Stimulated activated naive B cell treated with anti-CD40 and anti-IgM and Interleukin-4, amounts not matched to agents 10 μg/mL and 1 μg/mL and 100 μg/mL, for 72 hours (primary cell): Measurements from ENCODE around the gene IKZF3.
"Not testable (repeated sequence)": the region's sequence is repeated elsewhere in the genome, so short reads cannot be mapped to it uniquely, and the experiment has no call there.

Source experiments
- ATAC-seq, 2 donors: fragments of 150-1000 bp; cut with Tn5 transposase; replicated peaks; 2 replicates each; pipeline ENCODE4 v1.10.0; 2021; ENCODE audit warnings: moderate library complexity in 1 of 2
- DNase-seq: peaks from one replicate; pipeline ENCODE4 v3.0.0; 2021
- H3K27ac Mint-ChIP-seq: one replicate; pipeline ENCODE4 v1.8.0; 2022; ENCODE audit warnings: mild to moderate bottlenecking, mixed read lengths
- H3K27me3 Mint-ChIP-seq, 2 donors: one replicate each; pipeline ENCODE4 v1.8.0; 2022; ENCODE audit warnings: mixed read lengths in 2 of 2
- H3K36me3 Mint-ChIP-seq, 2 donors: one replicate each; pipeline ENCODE4 v1.8.0; 2022; ENCODE audit warnings: mixed read lengths in 2 of 2, mild to moderate bottlenecking in 1 of 2
- H3K4me1 Mint-ChIP-seq, 2 donors: one replicate each; pipeline ENCODE4 v1.8.0; 2022; ENCODE audit warnings: mixed read lengths in 2 of 2, mild to moderate bottlenecking in 1 of 2
- H3K4me3 Mint-ChIP-seq, 2 donors: one replicate each; pipeline ENCODE4 v1.8.0; 2022; ENCODE audit warnings: mild to moderate bottlenecking in 2 of 2, mixed read lengths in 2 of 2, moderate library complexity in 1 of 2
- H3K9me3 Mint-ChIP-seq, 2 donors: one replicate each; pipeline ENCODE4 v1.8.0; 2022; ENCODE audit warnings: mixed read lengths in 2 of 2, mild to moderate bottlenecking in 1 of 2

IKZF3 gene

DNA sequence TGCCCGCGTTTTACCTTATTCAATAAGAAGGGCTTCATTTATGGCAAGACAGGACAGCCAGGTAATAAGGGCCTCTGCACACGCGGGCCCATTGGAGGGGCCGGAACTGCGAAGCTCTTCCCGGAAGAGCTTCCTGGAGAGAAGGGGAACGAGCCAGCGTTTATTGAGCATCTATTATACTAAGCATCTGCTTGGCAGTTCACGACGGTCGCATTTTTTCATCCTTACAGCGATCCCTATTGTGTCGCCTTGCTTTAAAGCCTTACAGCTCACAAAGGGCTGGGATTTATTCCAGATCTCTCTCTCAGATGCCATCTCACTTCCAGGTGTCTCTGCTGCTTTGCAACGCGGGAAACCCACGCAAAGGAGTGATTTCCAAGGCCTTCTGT is 4.4 kb upstream of the IKZF3 start:
- H3K9me3 Mint-ChIP-seq: peaks cover 0 to 4% of the 10 kb centered on the region in 2 donors
- no peak for DNase-seq
- H3K4me3 Mint-ChIP-seq: peak overlapping the region; percentile 56 to 83
- ATAC-seq: no peak
- no peaks in the 10 kb centered on the region for H3K27me3 Mint-ChIP-seq
- H3K36me3 Mint-ChIP-seq: peaks cover 3 to 9% of the 10 kb centered on the region in 2 donors
- peaks cover 27 to 55% of the 10 kb centered on the region in 2 donors for H3K4me1 Mint-ChIP-seq
- H3K27ac Mint-ChIP-seq: peak overlapping the region; percentile 98

- DNase-seq (no peak), ATAC-seq (no peak)
- peaks cover 27 to 54% of the 10 kb centered on the region in 2 donors for H3K4me1 Mint-ChIP-seq
- peak within 1 kb of the TSS; percentile 75 to 83 for H3K4me3 Mint-ChIP-seq
- peaks cover 8 to 13% of the 10 kb centered on the region in 2 donors for H3K36me3 Mint-ChIP-seq
- H3K27ac Mint-ChIP-seq: peak within 1 kb of the TSS; percentile 98
- peaks cover 0 to 4% of the 10 kb centered on the region in 2 donors for H3K9me3 Mint-ChIP-seq
- no peaks in the 10 kb centered on the region for H3K27me3 Mint-ChIP-seq
Measured at GRCh38 chr17:39867880-39868553, 3.9 kb upstream of the IKZF3 start, which contains the start of gene ZPBP2. Gene ZPBP2 (plus strand): TSS chr17:39868202. CDS start chr17:39868355, 153 bp downstream.

- no peaks in the 10 kb centered on the region for H3K27me3 Mint-ChIP-seq
- peak; percentile 56 to 57 for ATAC-seq
- peaks cover 0 to 4% of the 10 kb centered on the region in 2 donors for H3K9me3 Mint-ChIP-seq
- DNase-seq: peak; percentile 61
- peaks cover 8 to 13% of the 10 kb centered on the region in 2 donors for H3K36me3 Mint-ChIP-seq
- H3K4me3 Mint-ChIP-seq: peak overlapping the region; percentile 75 to 83
- H3K4me1 Mint-ChIP-seq: peaks cover 24 to 50% of the 10 kb centered on the region in 2 donors
- peak overlapping the region; percentile 98 for H3K27ac Mint-ChIP-seq
Measured at GRCh38 chr17:39867084-39867879, 3.2 kb upstream of the IKZF3 start.

DNA sequence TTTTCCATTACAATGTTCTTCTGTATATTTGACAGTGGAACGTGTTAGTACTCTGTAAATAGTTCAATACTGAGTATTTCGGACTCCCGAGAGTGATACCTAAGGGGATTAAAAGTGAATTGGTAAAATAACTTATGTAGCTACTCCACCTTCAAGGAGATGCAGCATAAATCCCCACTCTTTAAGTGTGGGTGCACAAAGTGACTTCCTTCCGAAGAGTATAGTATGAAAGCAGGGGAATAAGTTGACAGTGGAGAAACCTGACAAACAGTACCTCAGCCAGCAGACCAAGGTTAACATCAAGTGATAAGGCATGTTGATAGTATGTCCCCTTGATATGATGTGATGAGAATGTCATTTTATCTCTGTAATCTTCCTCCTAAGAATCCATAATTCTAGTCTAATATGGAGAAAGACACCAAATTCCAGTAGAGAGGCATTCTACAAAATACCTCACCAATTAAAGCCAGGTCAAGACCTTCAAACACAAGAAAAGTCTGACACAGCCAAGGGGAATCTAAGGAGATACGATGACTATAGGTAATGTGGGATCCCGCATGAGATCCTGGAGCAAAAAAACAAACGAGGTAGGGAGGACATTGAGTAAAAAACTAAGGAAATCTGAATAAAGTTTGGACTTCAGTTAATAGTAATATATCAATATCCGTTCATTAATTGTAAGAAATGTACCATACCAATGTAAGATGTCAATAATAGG is 2.1 kb upstream of the IKZF3 start:
- no peak for DNase-seq
- no peak for ATAC-seq
- H3K36me3 Mint-ChIP-seq: peaks cover 11 to 14% of the 10 kb centered on the region in 2 donors
- peaks cover 24 to 53% of the 10 kb centered on the region in 2 donors for H3K4me1 Mint-ChIP-seq
- peak overlapping the region; percentile 94 for H3K27ac Mint-ChIP-seq
- H3K27me3 Mint-ChIP-seq: no peaks in the 10 kb centered on the region
- H3K4me3 Mint-ChIP-seq: peak overlapping the region; percentile 26 to 50
- H3K9me3 Mint-ChIP-seq: peaks cover 0 to 4% of the 10 kb centered on the region in 2 donors

DNA sequence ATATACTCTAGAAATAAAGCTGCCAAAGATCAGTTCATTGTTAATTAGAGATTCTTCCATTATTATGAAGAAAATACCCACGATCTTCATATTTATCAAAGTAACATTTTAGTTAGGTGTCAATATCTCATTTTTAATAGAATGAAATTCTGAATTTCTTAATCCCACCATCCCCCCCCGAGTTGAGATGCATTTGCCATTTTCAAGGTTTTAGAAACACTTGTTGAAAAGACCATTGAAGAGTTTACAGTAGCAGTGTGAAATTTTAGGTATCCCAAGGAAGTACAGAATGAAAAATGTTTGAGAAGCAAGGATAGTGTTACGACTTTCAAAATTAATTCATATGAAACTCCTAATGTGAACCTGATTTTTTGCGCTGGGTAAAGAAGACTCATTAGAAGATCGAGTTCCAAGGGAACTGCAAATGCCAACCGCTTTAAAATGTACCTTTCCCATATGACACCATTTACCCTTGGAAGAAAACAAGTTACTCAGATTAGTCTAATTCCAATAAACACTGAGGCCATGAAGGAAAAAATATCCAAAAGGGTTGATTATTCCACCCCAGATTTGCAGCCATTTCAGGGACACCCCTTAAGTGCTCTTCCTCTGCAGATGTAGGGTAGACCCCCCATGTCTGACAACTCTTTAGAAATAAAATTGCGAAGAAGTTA is 731 bp downstream of the IKZF3 start:
- Mint-ChIP-seq H3K36me3 (peaks cover 24 to 27% of the 10 kb centered on the region in 2 donors), H3K27ac (peak overlapping the region; percentile 98), H3K27me3 (no peaks in the 10 kb centered on the region), H3K4me3 (peak overlapping the region; percentile 96), H3K4me1 (peaks cover 28 to 48% of the 10 kb centered on the region in 2 donors), H3K9me3 (peaks cover 0 to 4% of the 10 kb centered on the region in 2 donors)
- peak in 1 of 2 donors; percentile 4 for ATAC-seq
- no peak for DNase-seq

DNA sequence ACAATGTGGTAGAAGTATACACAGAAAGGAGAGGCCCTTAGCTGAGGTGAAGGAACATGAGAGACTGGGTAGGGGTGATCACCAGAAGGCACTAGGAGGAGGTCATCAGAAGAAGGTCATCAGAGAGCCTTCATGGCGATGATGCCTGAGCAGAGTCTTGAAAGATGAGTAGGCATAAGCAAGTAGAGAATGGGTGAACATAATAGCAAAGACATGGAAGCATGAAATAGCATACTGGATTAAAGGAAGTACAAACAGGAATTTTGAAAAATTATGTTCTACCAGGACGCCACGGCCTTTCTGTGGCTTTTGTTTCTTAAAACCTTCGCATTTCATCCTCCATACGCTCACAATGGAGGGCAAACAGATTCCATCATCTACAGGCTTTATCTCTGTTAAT is 2.9 kb downstream of the IKZF3 start:
- Mint-ChIP-seq H3K4me1 (peaks cover 20 to 39% of the 10 kb centered on the region in 2 donors), H3K4me3 (peak overlapping the region; percentile 84 to 87), H3K9me3 (no peaks in the 10 kb centered on the region), H3K36me3 (peaks cover 21 to 31% of the 10 kb centered on the region in 2 donors), H3K27me3 (no peaks in the 10 kb centered on the region), H3K27ac (peak overlapping the region; percentile 91)
- no peak for DNase-seq
- no peak for ATAC-seq

GRCh38 chr17:39855911-39856649 is 8.0 kb downstream of the IKZF3 start:
- H3K9me3 Mint-ChIP-seq, H3K27me3 Mint-ChIP-seq, DNase-seq, ATAC-seq, H3K27ac Mint-ChIP-seq, H3K4me3 Mint-ChIP-seq: not testable (repeated sequence)
- Mint-ChIP-seq H3K36me3 (peaks cover 34 to 50% of the 10 kb centered on the region in 2 donors), H3K4me1 (peaks cover 27 to 50% of the 10 kb centered on the region in 2 donors)

- no peak for ATAC-seq
- Mint-ChIP-seq H3K36me3 (peaks cover 34 to 48% of the 10 kb centered on the region in 2 donors), H3K4me3 (no peak overlapping the region), H3K27me3 (no peaks in the 10 kb centered on the region), H3K4me1 (peaks cover 25 to 49% of the 10 kb centered on the region in 2 donors), H3K27ac (peak overlapping the region; percentile 73), H3K9me3 (no peaks in the 10 kb centered on the region)
- no peak for DNase-seq
Measured at GRCh38 chr17:39854909-39855308, 9.2 kb downstream of the IKZF3 start.

- Mint-ChIP-seq H3K4me3 (peak overlapping the region; percentile 2 to 45), H3K36me3 (peaks cover 39 to 47% of the 10 kb centered on the region in 2 donors), H3K9me3 (no peaks in the 10 kb centered on the region), H3K27ac (peak overlapping the region; percentile 52), H3K4me1 (peaks cover 40 to 64% of the 10 kb centered on the region in 2 donors), H3K27me3 (no peaks in the 10 kb centered on the region)
- peak; percentile 36 to 44 for ATAC-seq
- DNase-seq: no peak
Measured at GRCh38 chr17:39852239-39852638, 11.9 kb downstream of the IKZF3 start.

DNA sequence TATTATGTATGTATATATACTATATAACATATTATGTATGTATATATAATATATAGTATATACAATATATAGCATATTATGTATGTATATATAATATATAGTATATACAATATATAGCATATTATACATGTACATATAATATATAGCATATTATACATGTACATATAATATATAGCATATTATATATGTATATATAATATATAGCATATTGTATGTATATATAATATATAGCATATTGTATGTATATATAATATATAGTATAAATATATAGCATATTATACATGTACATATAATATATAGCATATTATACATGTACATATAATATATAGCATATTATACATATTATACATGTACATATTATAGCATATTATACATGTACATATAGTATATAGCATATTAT is 13.9 kb downstream of the IKZF3 start:
- not testable (repeated sequence) for H3K9me3 Mint-ChIP-seq, ATAC-seq, H3K27ac Mint-ChIP-seq, H3K27me3 Mint-ChIP-seq, DNase-seq, H3K4me3 Mint-ChIP-seq
- peaks cover 40 to 65% of the 10 kb centered on the region in 2 donors for H3K4me1 Mint-ChIP-seq
- peaks cover 40 to 51% of the 10 kb centered on the region in 2 donors for H3K36me3 Mint-ChIP-seq

DNA sequence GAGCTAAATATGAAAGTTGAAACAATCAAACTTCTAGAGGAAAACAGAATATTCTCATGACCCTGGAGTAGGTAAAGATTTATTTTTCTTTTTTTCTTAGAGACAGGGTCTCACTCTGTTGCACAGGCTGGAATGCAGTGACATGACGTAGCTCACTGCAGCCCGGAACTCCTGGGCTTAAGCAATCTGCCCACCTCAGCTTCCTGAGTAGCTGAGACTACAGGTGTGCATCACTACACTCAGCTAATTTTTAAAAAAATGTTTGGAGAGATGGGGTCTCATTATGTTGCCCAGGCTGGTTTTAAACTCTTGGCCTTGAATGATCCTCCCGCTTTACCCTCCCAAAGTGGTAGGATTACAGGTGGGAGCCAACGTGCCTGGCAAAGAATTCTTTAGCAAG is 15.5 kb downstream of the IKZF3 start:
- no peaks in the 10 kb centered on the region for H3K27me3 Mint-ChIP-seq
- ATAC-seq (peak in 1 of 2 donors; percentile 36), DNase-seq (no peak)
- no peaks in the 10 kb centered on the region for H3K9me3 Mint-ChIP-seq
- H3K27ac Mint-ChIP-seq: peak overlapping the region; percentile 31
- H3K36me3 Mint-ChIP-seq: peaks cover 36 to 47% of the 10 kb centered on the region in 2 donors
- peaks cover 39 to 66% of the 10 kb centered on the region in 2 donors for H3K4me1 Mint-ChIP-seq
- peak overlapping the region in 1 of 2 donors; percentile 37 for H3K4me3 Mint-ChIP-seq

DNA sequence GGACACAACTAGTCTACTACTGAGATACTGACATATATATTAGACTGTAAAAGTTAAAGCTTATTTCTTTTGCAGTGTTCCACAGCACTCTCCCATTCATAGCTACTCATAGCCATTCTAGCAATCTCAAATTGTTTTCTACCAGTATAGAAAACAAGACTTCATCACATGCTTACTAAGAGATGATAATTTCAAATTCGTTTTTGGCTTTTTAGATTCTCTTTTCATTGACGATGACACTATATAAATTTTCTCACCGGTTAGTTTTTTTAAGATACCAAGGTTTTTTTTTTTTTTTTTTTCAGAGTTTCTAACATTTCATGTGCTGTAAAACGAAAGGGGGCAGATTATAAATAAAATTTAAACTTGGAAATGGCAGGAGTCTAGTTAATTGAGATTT is 17.9 kb downstream of the IKZF3 start:
- Mint-ChIP-seq H3K27ac (peak overlapping the region; percentile 60), H3K9me3 (no peaks in the 10 kb centered on the region), H3K36me3 (peaks cover 42 to 51% of the 10 kb centered on the region in 2 donors), H3K27me3 (no peaks in the 10 kb centered on the region), H3K4me1 (peaks cover 41 to 72% of the 10 kb centered on the region in 2 donors), H3K4me3 (no peak overlapping the region)
- ATAC-seq (no peak), DNase-seq (no peak)
